SK-N-SH treated with all-trans-retinoic acid at 6 μM for 48 hours (cell line): ENCODE measurements around the gene DDX42.

Experiments used
- ARNTL ChIP-seq: fragments of 450-650 bp; formaldehyde crosslinking; IDR thresholded peaks from 2 replicates; pipeline ENCODE4 v1.5.0; 2020; ENCODE audit warnings: low read depth, mild to moderate bottlenecking, moderate library complexity, borderline replicate concordance
- CREB5 ChIP-seq: fragments of 250-450 bp; sonication (Bioruptor Pico); IDR thresholded peaks from 2 replicates; pipeline ENCODE4 v1.5.1; 2020; ENCODE audit warnings: low read depth, mild to moderate bottlenecking, moderate library complexity
- CSDC2 ChIP-seq: fragments of 250-450 bp; sonication (Bioruptor Pico); IDR thresholded peaks from 2 replicates; pipeline ENCODE4 v1.5.0; 2020; ENCODE audit warnings: mild to moderate bottlenecking, moderate library complexity
- ESRRG ChIP-seq: fragments of 250-450 bp; sonication (Bioruptor Pico); IDR thresholded peaks from 2 replicates; pipeline ENCODE4 v1.6.1; 2021; ENCODE audit warnings: mild to moderate bottlenecking
- OSR1 ChIP-seq: fragments of 250-450 bp; sonication (Bioruptor Pico); IDR thresholded peaks from 2 replicates; pipeline ENCODE4 v1.8.0; 2022; ENCODE audit warnings: moderate library complexity, mild to moderate bottlenecking, inconsistent platforms
- POU6F1 ChIP-seq: fragments of 250-450 bp; sonication (Bioruptor Pico); IDR thresholded peaks from 2 replicates; pipeline ENCODE4 v1.8.0; 2021; ENCODE audit warnings: low read depth, mild to moderate bottlenecking, moderate library complexity, borderline replicate concordance
- RARB ChIP-seq: fragments of 250-450 bp; sonication (Bioruptor Pico); IDR thresholded peaks from 2 replicates; pipeline ENCODE4 v1.8.0; 2021; ENCODE audit warnings: mild to moderate bottlenecking, moderate library complexity
- TOX ChIP-seq: fragments of 250-450 bp; sonication (Bioruptor Pico); IDR thresholded peaks from 2 replicates; pipeline ENCODE4 v1.8.0; 2021; ENCODE audit warnings: mild to moderate bottlenecking, moderate library complexity, borderline replicate concordance
- ZC3H10 ChIP-seq: fragments of 250-450 bp; sonication (Bioruptor Pico); IDR thresholded peaks from 2 replicates; pipeline ENCODE4 v1.5.1; 2021; ENCODE audit warnings: mild to moderate bottlenecking, moderate library complexity
- ZFP30 ChIP-seq: fragments of 450-650 bp; formaldehyde crosslinking; IDR thresholded peaks from 2 replicates; pipeline ENCODE4 v1.5.0; 2022; ENCODE audit warnings: mild to moderate bottlenecking, moderate library complexity
- ZNF70 ChIP-seq: fragments of 450-650 bp; formaldehyde crosslinking; IDR thresholded peaks from 2 replicates; pipeline ENCODE4 v1.5.0; 2020; ENCODE audit warnings: mild to moderate bottlenecking, moderate library complexity
- TF ChIP-seq, protein P1 (sequence below): fragments of 250-450 bp; sonication (Bioruptor Pico); IDR thresholded peaks from 2 replicates; pipeline ENCODE4 v1.5.1; 2021; ENCODE audit warnings: mild to moderate bottlenecking, moderate library complexity
- TF ChIP-seq, protein P2 (sequence below): fragments of 250-450 bp; sonication (Bioruptor Pico); IDR thresholded peaks from 2 replicates; pipeline ENCODE4 v1.8.0; 2020; ENCODE audit warnings: mild to moderate bottlenecking, moderate library complexity, borderline replicate concordance

DNA sequence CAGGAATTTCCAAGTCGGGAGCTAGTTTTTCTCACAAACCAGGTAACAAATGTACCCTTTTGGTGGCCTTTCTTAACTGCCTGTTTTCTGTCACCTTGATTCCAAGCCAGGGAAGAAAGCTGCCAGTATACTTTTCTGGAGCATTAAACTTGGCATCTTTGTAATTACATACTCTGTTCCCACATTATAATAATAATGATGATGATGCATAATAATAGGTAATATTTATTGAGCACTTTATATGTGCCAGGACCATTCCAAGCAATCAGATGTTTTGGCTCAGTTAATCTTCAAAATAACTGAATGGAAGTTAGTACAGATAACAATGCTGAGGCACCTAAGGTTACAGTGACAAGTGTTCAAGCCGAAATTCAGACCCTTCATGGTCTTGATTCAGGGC is 42.2 kb downstream of the DDX42 start:
- TF ChIP-seq ARNTL (CRISPR knock-in tag) (no peak), OSR1 (CRISPR knock-in tag) (no peak), RARB (no peak), POU6F1 (CRISPR knock-in tag) (no peak), CSDC2 (CRISPR knock-in tag) (no peak), TOX (no peak), ZNF70 (no peak), ESRRG (CRISPR knock-in tag) (no peak), ZC3H10 (CRISPR knock-in tag) (no peak), CREB5 (CRISPR knock-in tag) (no peak), ZFP30 (CRISPR knock-in tag) (no peak)
- TF ChIP-seq, protein P1, sequence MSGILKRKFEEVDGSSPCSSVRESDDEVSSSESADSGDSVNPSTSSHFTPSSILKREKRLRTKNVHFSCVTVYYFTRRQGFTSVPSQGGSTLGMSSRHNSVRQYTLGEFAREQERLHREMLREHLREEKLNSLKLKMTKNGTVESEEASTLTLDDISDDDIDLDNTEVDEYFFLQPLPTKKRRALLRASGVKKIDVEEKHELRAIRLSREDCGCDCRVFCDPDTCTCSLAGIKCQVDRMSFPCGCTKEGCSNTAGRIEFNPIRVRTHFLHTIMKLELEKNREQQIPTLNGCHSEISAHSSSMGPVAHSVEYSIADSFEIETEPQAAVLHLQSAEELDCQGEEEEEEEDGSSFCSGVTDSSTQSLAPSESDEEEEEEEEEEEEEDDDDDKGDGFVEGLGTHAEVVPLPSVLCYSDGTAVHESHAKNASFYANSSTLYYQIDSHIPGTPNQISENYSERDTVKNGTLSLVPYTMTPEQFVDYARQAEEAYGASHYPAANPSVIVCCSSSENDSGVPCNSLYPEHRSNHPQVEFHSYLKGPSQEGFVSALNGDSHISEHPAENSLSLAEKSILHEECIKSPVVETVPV, result no peak
- TF ChIP-seq, protein P2, sequence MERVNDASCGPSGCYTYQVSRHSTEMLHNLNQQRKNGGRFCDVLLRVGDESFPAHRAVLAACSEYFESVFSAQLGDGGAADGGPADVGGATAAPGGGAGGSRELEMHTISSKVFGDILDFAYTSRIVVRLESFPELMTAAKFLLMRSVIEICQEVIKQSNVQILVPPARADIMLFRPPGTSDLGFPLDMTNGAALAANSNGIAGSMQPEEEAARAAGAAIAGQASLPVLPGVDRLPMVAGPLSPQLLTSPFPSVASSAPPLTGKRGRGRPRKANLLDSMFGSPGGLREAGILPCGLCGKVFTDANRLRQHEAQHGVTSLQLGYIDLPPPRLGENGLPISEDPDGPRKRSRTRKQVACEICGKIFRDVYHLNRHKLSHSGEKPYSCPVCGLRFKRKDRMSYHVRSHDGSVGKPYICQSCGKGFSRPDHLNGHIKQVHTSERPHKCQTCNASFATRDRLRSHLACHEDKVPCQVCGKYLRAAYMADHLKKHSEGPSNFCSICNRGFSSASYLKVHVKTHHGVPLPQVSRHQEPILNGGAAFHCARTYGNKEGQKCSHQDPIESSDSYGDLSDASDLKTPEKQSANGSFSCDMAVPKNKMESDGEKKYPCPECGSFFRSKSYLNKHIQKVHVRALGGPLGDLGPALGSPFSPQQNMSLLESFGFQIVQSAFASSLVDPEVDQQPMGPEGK (CRISPR knock-in tag), result no peak
